ENCODE results near the gene CYP2C19.

DNA sequence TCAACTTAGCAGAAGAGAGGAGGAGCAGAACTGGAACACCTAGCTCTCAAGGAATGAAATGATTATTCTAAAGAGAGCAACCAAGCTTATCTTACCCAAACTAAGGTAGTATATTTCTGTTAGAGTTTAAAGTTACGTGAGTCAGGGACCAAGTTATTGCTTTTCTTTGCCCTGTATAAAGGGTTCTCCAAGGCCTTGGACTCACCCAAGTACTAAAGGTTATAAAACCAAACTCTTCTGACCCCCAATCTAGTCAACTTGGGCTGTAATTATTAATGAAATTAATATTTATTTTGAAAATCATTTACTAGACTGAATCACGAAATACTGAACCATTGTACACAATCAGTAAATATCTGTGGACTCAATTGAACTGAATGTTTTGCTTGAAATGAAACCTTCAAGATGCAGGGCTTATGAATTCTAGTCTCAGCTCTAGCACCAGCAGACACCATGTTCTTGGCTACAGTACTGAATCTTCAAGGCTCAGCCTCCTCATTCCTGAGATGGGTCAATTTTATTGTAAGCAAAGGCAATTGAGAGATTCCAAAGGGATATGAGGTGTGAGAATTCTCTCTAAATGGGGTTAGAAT, 1.8 kb upstream of the CYP2C19 start:
- TF ChIP-seq, protein P1, sequence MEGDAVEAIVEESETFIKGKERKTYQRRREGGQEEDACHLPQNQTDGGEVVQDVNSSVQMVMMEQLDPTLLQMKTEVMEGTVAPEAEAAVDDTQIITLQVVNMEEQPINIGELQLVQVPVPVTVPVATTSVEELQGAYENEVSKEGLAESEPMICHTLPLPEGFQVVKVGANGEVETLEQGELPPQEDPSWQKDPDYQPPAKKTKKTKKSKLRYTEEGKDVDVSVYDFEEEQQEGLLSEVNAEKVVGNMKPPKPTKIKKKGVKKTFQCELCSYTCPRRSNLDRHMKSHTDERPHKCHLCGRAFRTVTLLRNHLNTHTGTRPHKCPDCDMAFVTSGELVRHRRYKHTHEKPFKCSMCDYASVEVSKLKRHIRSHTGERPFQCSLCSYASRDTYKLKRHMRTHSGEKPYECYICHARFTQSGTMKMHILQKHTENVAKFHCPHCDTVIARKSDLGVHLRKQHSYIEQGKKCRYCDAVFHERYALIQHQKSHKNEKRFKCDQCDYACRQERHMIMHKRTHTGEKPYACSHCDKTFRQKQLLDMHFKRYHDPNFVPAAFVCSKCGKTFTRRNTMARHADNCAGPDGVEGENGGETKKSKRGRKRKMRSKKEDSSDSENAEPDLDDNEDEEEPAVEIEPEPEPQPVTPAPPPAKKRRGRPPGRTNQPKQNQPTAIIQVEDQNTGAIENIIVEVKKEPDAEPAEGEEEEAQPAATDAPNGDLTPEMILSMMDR (IDR thresholded peaks at IDR 0.05; ENCODE audit: low read depth, low read length), result no peak
- TF ChIP-seq EZH2phosphoT487 (IDR thresholded peaks at IDR 0.05; ENCODE audit: low read depth), result no peak
